Vagina (tissue), 2 donors: ENCODE measurements around the gene ASB13.

Experiments used
- POLR2A ChIP-seq, 2 donors: fragments of 450-650 bp; IDR thresholded peaks; one replicate each; pipeline ENCODE4 v1.6.1; 2017; ENCODE audit warnings: antibody characterized with exemption in 2 of 2, mild to moderate bottlenecking in 2 of 2, moderate library complexity in 2 of 2
- TF ChIP-seq, protein P1 (sequence below), 3 experiments: fragments of 450-650 bp in 2 of 3; fragments of 200-600 bp in 1 of 3; sonication (generic) in 1 of 3; IDR thresholded peaks; one replicate each; pipeline ENCODE4 v1.5.1; 2017 to 2019; ENCODE audit warnings: antibody characterized with exemption in 3 of 3, mild to moderate bottlenecking in 2 of 3, moderate library complexity in 2 of 3

DNA sequence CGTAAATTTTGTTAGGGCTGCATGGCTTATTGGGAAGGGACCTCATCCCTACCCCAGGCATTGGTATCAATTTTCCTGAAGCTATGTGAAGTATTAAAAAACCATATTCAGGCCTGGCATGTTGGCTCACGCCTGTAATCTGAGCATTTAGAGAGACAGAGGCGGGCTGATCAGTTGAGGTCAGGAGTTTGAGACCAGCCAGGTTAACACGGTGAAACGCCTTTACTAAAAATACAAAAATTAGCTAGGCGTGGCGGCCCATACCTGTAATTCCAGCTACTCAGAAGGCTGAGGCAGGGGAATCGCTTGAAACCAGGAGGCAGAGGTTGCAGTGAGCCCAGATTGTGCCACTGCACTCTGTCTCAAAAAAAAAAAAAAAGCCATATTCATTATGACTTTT, 25.4 kb upstream of the ASB13 start:
- TF ChIP-seq, protein P1, sequence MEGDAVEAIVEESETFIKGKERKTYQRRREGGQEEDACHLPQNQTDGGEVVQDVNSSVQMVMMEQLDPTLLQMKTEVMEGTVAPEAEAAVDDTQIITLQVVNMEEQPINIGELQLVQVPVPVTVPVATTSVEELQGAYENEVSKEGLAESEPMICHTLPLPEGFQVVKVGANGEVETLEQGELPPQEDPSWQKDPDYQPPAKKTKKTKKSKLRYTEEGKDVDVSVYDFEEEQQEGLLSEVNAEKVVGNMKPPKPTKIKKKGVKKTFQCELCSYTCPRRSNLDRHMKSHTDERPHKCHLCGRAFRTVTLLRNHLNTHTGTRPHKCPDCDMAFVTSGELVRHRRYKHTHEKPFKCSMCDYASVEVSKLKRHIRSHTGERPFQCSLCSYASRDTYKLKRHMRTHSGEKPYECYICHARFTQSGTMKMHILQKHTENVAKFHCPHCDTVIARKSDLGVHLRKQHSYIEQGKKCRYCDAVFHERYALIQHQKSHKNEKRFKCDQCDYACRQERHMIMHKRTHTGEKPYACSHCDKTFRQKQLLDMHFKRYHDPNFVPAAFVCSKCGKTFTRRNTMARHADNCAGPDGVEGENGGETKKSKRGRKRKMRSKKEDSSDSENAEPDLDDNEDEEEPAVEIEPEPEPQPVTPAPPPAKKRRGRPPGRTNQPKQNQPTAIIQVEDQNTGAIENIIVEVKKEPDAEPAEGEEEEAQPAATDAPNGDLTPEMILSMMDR (IDR thresholded peaks at IDR 0.05) = no peak
- no peak for TF ChIP-seq POLR2A (IDR thresholded peaks at IDR 0.05)
